ENCODE data around the gene CCDC159. TPM values are rescaled to one million over a fixed set of nuclear protein-coding genes. Genes with fewer than 3 reads are reported as not detected.
"Not testable (repeated sequence)": the region's sequence is repeated elsewhere in the genome, so short reads cannot be mapped to it uniquely, and the experiment has no call there.

CCDC159 gene
- polyA plus RNA-seq, 1 donor (not counting 4 experiments of a cell fraction or from before 2014, with no cell fraction given) = 6.4 TPM

DNA sequence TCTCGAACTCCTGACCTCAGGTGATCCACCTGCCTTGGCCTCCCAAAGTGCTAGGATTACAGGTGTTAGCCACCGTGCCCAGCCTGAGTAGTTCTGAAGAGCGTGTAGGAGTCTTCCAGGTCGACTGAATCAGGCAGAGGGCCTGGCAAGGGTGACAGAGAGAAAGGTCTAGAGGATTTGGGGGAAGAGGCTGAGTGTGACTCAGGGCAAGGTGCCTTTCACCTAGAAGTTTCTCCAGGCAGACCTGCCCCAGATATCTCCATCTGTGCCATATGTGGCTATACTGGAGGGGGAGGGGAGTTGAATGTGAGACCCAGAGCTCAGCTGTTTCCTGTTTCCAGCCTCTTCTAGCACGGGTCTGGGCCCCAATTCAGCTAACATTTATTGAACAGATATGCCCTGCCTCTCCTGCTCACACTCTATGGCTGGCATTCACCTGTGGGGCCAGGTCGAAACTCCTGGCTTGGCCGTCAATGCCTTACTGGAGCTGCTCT lies 1.3 kb downstream of the CCDC159 start:
- peaks cover 23% of the 10 kb centered on the region for H3K4me1 ChIP-seq (ENCODE audit: control insufficient read depth, extremely low read depth, insufficient read depth, low read length)
- no peak overlapping the region for H2AFZ ChIP-seq (ENCODE audit: control insufficient read depth, low read length)
- H3K79me2 ChIP-seq (ENCODE audit: control insufficient read depth, insufficient read depth, low read length) = no peaks in the 10 kb centered on the region
- H3K27me3 ChIP-seq (ENCODE audit: control insufficient read depth, extremely low read depth, insufficient read depth, low read length) = no peaks in the 10 kb centered on the region
- H3K9ac ChIP-seq (ENCODE audit: control insufficient read depth, extremely low read depth, insufficient read depth, low read length) = no peak overlapping the region
- H3K4me2 ChIP-seq (ENCODE audit: control insufficient read depth, extremely low read depth, insufficient read depth, low read depth, low read length) = no peak overlapping the region
- no peaks in the 10 kb centered on the region for H3K9me3 ChIP-seq (ENCODE audit: control insufficient read depth, low read depth, low read length)
- dilution Hi-C loops (cut with MboI; ENCODE audit: extremely low pct_ligation_motif_present, low sequenced_read_pairs) = no loop called here
- TF ChIP-seq EZH2 (IDR thresholded peaks at IDR 0.05; ENCODE audit: low read length) = no peak
- TF ChIP-seq, protein P1, sequence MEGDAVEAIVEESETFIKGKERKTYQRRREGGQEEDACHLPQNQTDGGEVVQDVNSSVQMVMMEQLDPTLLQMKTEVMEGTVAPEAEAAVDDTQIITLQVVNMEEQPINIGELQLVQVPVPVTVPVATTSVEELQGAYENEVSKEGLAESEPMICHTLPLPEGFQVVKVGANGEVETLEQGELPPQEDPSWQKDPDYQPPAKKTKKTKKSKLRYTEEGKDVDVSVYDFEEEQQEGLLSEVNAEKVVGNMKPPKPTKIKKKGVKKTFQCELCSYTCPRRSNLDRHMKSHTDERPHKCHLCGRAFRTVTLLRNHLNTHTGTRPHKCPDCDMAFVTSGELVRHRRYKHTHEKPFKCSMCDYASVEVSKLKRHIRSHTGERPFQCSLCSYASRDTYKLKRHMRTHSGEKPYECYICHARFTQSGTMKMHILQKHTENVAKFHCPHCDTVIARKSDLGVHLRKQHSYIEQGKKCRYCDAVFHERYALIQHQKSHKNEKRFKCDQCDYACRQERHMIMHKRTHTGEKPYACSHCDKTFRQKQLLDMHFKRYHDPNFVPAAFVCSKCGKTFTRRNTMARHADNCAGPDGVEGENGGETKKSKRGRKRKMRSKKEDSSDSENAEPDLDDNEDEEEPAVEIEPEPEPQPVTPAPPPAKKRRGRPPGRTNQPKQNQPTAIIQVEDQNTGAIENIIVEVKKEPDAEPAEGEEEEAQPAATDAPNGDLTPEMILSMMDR (optimal IDR thresholded peaks at IDR 0.05 in 1 of 3, IDR thresholded peaks at IDR 0.05 in 1 of 3, conservative IDR thresholded peaks at IDR 0.05 in 1 of 3; ENCODE audit: extremely low read depth in 1 of 3, insufficient read depth in 2 of 3, low read length in 3 of 3) = no peak
- H3K27ac ChIP-seq (ENCODE audit: control insufficient read depth, insufficient read depth, low read length) = no peak overlapping the region
- no peaks in the 10 kb centered on the region for H4K20me1 ChIP-seq (ENCODE audit: control insufficient read depth, extremely low read depth, insufficient read depth, low read length)
- no peak for DNase-seq (ENCODE audit: low read depth, low spot score)
- H3K36me3 ChIP-seq (ENCODE audit: control insufficient read depth in 2 of 2, extremely low read depth in 1 of 2, insufficient read depth in 2 of 2, low read length in 2 of 2) = peaks cover 0 to under 1% of the 10 kb centered on the region in 2 experiments
- H3K9me1 ChIP-seq (ENCODE audit: control insufficient read depth, extremely low read depth, insufficient read depth, low read length) = peaks cover 4% of the 10 kb centered on the region
- H3K4me3 ChIP-seq (ENCODE audit: control insufficient read depth in 2 of 3, extremely low read depth in 1 of 3, insufficient read depth in 2 of 3, low read depth in 1 of 3, low read length in 3 of 3) = no peak overlapping the region
- FAIRE-seq = no peak

DNA sequence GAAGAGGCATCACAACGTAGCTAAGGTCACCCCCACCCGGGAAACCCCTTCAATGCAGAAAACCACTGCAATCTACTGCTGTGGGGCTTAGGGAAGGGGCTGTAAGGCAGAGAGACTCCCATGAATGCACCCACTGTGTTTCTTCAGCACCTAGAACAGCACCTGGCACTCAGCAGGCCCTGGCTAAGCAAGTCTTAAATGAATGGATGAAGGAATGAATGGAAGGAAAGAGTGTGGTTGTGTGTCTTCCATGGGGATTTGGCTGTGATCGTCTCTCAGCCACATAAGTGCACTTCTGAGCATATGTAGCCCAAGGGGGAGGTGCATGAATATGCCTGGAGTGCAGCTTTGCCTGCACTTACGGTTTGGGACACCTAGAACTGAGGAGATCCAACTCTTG lies 2.9 kb downstream of the CCDC159 start:
- Histone ChIP-seq H3K4me2 (ENCODE audit: control insufficient read depth, extremely low read depth, insufficient read depth, low read depth, low read length) (no peak overlapping the region), H3K4me1 (ENCODE audit: control insufficient read depth, extremely low read depth, insufficient read depth, low read length) (peaks cover 20% of the 10 kb centered on the region), H3K9ac (ENCODE audit: control insufficient read depth, extremely low read depth, insufficient read depth, low read length) (no peak overlapping the region), H2AFZ (ENCODE audit: control insufficient read depth, low read length) (no peak overlapping the region), H3K9me3 (ENCODE audit: control insufficient read depth, low read depth, low read length) (no peaks in the 10 kb centered on the region), H3K27me3 (ENCODE audit: control insufficient read depth, extremely low read depth, insufficient read depth, low read length) (no peaks in the 10 kb centered on the region), H3K4me3 (ENCODE audit: control insufficient read depth in 2 of 3, extremely low read depth in 1 of 3, insufficient read depth in 2 of 3, low read depth in 1 of 3, low read length in 3 of 3) (no peak overlapping the region), H3K9me1 (ENCODE audit: control insufficient read depth, extremely low read depth, insufficient read depth, low read length) (peaks cover 4% of the 10 kb centered on the region), H3K36me3 (ENCODE audit: control insufficient read depth in 2 of 2, extremely low read depth in 1 of 2, insufficient read depth in 2 of 2, low read length in 2 of 2) (no peaks in the 10 kb centered on the region), H3K79me2 (ENCODE audit: control insufficient read depth, insufficient read depth, low read length) (no peaks in the 10 kb centered on the region), H3K27ac (ENCODE audit: control insufficient read depth, insufficient read depth, low read length) (no peak overlapping the region), H4K20me1 (ENCODE audit: control insufficient read depth, extremely low read depth, insufficient read depth, low read length) (no peaks in the 10 kb centered on the region)
- dilution Hi-C loops (cut with MboI; ENCODE audit: extremely low pct_ligation_motif_present, low sequenced_read_pairs) = no loop called here
- DNase-seq (ENCODE audit: low read depth, low spot score) = no peak
- no peak for TF ChIP-seq EZH2 (IDR thresholded peaks at IDR 0.05; ENCODE audit: low read length)
- TF ChIP-seq, protein P1 (optimal IDR thresholded peaks at IDR 0.05 in 1 of 3, IDR thresholded peaks at IDR 0.05 in 1 of 3, conservative IDR thresholded peaks at IDR 0.05 in 1 of 3; ENCODE audit: extremely low read depth in 1 of 3, insufficient read depth in 2 of 3, low read length in 3 of 3) = no peak
- FAIRE-seq = no peak

DNA sequence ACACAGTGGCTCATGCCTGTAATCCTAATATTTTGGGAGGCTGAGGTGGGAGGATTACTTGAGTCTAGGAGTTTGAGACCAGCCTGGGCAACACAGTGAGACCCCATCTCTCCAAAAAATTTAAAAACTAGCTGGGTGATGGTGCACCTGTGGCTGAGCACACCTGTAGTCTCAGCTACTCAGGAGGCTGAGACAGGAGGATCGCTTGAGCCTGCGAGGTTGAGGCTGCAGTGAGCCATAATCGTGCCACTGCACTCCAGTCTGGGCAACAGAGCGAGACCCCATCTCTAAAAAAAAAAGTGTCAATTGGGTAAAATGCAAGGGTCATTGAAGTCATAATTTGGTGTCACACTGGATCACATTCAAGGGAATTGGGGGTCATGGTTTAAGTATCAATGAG lies 7.8 kb downstream of the CCDC159 start:
- H3K27ac ChIP-seq (ENCODE audit: control insufficient read depth, insufficient read depth, low read length); dilution Hi-C loops (cut with MboI; ENCODE audit: extremely low pct_ligation_motif_present, low sequenced_read_pairs); H2AFZ ChIP-seq (ENCODE audit: control insufficient read depth, low read length); H3K9ac ChIP-seq (ENCODE audit: control insufficient read depth, extremely low read depth, insufficient read depth, low read length); H3K36me3 ChIP-seq (ENCODE audit: control insufficient read depth in 2 of 2, extremely low read depth in 1 of 2, insufficient read depth in 2 of 2, low read length in 2 of 2); H3K4me3 ChIP-seq (ENCODE audit: control insufficient read depth in 2 of 3, extremely low read depth in 1 of 3, insufficient read depth in 2 of 3, low read depth in 1 of 3, low read length in 3 of 3); FAIRE-seq; H3K4me2 ChIP-seq (ENCODE audit: control insufficient read depth, extremely low read depth, insufficient read depth, low read depth, low read length); H3K9me1 ChIP-seq (ENCODE audit: control insufficient read depth, extremely low read depth, insufficient read depth, low read length); H3K9me3 ChIP-seq (ENCODE audit: control insufficient read depth, low read depth, low read length); H3K27me3 ChIP-seq (ENCODE audit: control insufficient read depth, extremely low read depth, insufficient read depth, low read length); H3K79me2 ChIP-seq (ENCODE audit: control insufficient read depth, insufficient read depth, low read length); H4K20me1 ChIP-seq (ENCODE audit: control insufficient read depth, extremely low read depth, insufficient read depth, low read length); H3K4me1 ChIP-seq (ENCODE audit: control insufficient read depth, extremely low read depth, insufficient read depth, low read length); DNase-seq (ENCODE audit: low read depth, low spot score): not testable (repeated sequence)

Data from keratinocyte (primary cell).